ENCODE results near the gene RPS18. TPM values are rescaled to one million over a fixed set of nuclear protein-coding genes. Genes with fewer than 3 reads are reported as not detected.

Gene RPS18
- total and polyA plus RNA-seq, 10 of the 15 experiments (the other 5 are each of a cell fraction or from before 2014, with no cell fraction given), result 4,228 to 20,828 (median 7,406) TPM

DNA sequence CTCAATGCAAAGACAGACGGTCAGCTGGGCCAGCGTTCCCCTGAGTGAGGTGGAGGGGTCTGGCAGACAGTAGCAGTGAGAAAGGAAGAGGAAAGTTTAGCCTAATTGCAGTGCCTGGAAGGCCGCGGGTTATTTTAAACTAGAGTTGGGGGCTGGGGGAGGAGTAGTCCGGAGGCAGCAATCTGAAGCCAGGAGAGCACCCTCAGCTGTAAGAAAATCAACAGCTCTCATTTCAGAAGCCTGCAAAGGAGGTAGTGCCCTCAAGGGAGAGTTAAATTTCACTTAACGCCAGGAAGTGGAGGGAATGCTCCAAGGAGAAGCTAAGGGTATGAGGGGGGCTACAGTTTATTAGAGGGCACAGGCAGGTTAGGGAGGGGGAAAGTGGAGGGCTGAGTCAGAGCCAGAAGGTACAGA, 36.6 kb upstream of the RPS18 start (continued):
- TF ChIP-seq RELA (IDR thresholded peaks at IDR 0.05; ENCODE audit: borderline replicate concordance, partially characterized antibody), result no peak
- TF ChIP-seq, protein P1, sequence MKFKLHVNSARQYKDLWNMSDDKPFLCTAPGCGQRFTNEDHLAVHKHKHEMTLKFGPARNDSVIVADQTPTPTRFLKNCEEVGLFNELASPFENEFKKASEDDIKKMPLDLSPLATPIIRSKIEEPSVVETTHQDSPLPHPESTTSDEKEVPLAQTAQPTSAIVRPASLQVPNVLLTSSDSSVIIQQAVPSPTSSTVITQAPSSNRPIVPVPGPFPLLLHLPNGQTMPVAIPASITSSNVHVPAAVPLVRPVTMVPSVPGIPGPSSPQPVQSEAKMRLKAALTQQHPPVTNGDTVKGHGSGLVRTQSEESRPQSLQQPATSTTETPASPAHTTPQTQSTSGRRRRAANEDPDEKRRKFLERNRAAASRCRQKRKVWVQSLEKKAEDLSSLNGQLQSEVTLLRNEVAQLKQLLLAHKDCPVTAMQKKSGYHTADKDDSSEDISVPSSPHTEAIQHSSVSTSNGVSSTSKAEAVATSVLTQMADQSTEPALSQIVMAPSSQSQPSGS (IDR thresholded peaks at IDR 0.05; ENCODE audit: low read length), result no peak

DNA sequence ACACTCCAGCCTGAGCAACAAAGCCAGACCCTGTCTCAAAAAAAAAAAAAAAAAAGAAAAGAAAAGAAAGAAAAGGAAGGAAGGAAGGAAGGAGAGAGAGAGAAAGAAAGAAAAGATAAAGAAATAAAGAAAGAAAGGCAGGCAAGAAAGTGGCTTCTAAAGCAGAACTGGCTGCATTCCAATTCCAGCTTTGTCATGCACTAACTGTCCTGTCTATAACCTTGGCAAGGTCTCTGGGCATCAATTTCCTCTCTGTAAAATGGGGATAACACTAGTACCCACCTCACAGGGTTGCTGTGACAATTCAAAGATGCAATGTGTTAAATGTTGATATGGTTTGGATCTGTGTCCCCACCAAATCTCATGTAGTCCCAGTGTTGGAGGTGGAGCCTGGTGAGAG, 35.5 kb upstream of the RPS18 start:
- FAIRE-seq, result no peak
- Histone ChIP-seq H3K4me1 (ENCODE audit: control insufficient read depth, insufficient read depth, low read length) (no peaks in the 10 kb centered on the region), H3K9ac (ENCODE audit: control insufficient read depth, insufficient read depth, low read length) (no peak overlapping the region), H3K9me3 (replicated peaks; ENCODE audit: control insufficient read depth, insufficient read depth, low read length) (no peaks in the 10 kb centered on the region), H3K4me2 (ENCODE audit: control insufficient read depth, insufficient read depth) (no peak overlapping the region), H2AFZ (ENCODE audit: control insufficient read depth, low read depth, low read length) (no peak overlapping the region), H3K36me3 (ENCODE audit: control insufficient read depth in 2 of 2, insufficient read depth in 2 of 2, low read length in 1 of 2) (no peaks in the 10 kb centered on the region), H3K79me2 (ENCODE audit: control insufficient read depth, insufficient read depth, low read length) (no peaks in the 10 kb centered on the region), H3K27me3 (replicated peaks in 1 of 2; ENCODE audit: control insufficient read depth in 2 of 2, insufficient read depth in 2 of 2, low read length in 1 of 2) (peaks cover 2 to 3% of the 10 kb centered on the region in 2 experiments; a peak in 2 of 4 replicates), H4K20me1 (ENCODE audit: control insufficient read depth, insufficient read depth) (no peaks in the 10 kb centered on the region), H3K4me3 (no peak overlapping the region), H3K27ac (ENCODE audit: control insufficient read depth, insufficient read depth) (no peak overlapping the region)
- ATAC-seq, result no peak
- in situ Hi-C loops (cut with MboI) (no loop called here), intact Hi-C loops (cut with micrococcal nuclease; ENCODE audit: unreplicated experiment) (no loop called here)
- CTCF ChIA-PET, result interaction anchor here (1.1 to 1.8 kb wide), 2 partner anchors 12 to 83 kb away, joined by 3 to 6 read pairs; no protein-coding TSS in a partner anchor
- POLR2A ChIA-PET, result interaction anchor here (0.7 kb wide), 1 partner anchor 131 kb away, joined by 4 read pairs; no protein-coding TSS in a partner anchor
- no TSS peak for BruUV-seq (replicated peaks)
- RAD21 ChIA-PET (ENCODE audit: unreplicated experiment), result interaction anchor here (2.6 kb wide), 1 partner anchor 13 kb away, joined by 6 read pairs; no protein-coding TSS in a partner anchor
- DNase-seq (ENCODE audit: low read depth, low spot score), result no peak
- SMC1A ChIA-PET (ENCODE audit: uncharacterized antibody, unreplicated experiment), result no interaction called here
- TF ChIP-seq, protein P2, sequence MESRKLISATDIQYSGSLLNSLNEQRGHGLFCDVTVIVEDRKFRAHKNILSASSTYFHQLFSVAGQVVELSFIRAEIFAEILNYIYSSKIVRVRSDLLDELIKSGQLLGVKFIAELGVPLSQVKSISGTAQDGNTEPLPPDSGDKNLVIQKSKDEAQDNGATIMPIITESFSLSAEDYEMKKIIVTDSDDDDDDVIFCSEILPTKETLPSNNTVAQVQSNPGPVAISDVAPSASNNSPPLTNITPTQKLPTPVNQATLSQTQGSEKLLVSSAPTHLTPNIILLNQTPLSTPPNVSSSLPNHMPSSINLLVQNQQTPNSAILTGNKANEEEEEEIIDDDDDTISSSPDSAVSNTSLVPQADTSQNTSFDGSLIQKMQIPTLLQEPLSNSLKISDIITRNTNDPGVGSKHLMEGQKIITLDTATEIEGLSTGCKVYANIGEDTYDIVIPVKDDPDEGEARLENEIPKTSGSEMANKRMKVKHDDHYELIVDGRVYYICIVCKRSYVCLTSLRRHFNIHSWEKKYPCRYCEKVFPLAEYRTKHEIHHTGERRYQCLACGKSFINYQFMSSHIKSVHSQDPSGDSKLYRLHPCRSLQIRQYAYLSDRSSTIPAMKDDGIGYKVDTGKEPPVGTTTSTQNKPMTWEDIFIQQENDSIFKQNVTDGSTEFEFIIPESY (IDR thresholded peaks at IDR 0.05), result no peak
- TF ChIP-seq LARP7 (IDR thresholded peaks at IDR 0.05) (no peak), JUNB (IDR thresholded peaks at IDR 0.05) (no peak), SMC3 (IDR thresholded peaks at IDR 0.05; ENCODE audit: borderline replicate concordance, low read length) (no peak), NRF1 (conservative IDR thresholded peaks at IDR 0.05; ENCODE audit: low read depth, low read length) (no peak), SREBF2 (IDR thresholded peaks at IDR 0.05; ENCODE audit: low read length) (no peak), NFXL1 (IDR thresholded peaks at IDR 0.05; ENCODE audit: borderline replicate concordance) (no peak), ZSCAN29 (IDR thresholded peaks at IDR 0.05) (no peak), CREM (IDR thresholded peaks at IDR 0.05; ENCODE audit: low read depth) (no peak), IKZF1 (conservative IDR thresholded peaks at IDR 0.05) (no peak), FOXM1 (IDR thresholded peaks at IDR 0.05; ENCODE audit: low read depth, low read length) (no peak)
- TF ChIP-seq, protein P3, sequence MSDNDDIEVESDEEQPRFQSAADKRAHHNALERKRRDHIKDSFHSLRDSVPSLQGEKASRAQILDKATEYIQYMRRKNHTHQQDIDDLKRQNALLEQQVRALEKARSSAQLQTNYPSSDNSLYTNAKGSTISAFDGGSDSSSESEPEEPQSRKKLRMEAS (IDR thresholded peaks at IDR 0.05; ENCODE audit: low read depth, low read length), result no peak
- TF ChIP-seq, protein P4, sequence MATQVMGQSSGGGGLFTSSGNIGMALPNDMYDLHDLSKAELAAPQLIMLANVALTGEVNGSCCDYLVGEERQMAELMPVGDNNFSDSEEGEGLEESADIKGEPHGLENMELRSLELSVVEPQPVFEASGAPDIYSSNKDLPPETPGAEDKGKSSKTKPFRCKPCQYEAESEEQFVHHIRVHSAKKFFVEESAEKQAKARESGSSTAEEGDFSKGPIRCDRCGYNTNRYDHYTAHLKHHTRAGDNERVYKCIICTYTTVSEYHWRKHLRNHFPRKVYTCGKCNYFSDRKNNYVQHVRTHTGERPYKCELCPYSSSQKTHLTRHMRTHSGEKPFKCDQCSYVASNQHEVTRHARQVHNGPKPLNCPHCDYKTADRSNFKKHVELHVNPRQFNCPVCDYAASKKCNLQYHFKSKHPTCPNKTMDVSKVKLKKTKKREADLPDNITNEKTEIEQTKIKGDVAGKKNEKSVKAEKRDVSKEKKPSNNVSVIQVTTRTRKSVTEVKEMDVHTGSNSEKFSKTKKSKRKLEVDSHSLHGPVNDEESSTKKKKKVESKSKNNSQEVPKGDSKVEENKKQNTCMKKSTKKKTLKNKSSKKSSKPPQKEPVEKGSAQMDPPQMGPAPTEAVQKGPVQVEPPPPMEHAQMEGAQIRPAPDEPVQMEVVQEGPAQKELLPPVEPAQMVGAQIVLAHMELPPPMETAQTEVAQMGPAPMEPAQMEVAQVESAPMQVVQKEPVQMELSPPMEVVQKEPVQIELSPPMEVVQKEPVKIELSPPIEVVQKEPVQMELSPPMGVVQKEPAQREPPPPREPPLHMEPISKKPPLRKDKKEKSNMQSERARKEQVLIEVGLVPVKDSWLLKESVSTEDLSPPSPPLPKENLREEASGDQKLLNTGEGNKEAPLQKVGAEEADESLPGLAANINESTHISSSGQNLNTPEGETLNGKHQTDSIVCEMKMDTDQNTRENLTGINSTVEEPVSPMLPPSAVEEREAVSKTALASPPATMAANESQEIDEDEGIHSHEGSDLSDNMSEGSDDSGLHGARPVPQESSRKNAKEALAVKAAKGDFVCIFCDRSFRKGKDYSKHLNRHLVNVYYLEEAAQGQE (IDR thresholded peaks at IDR 0.05; ENCODE audit: low read depth, low read length), result no peak
